T follicular helper cell (primary cell): ENCODE data around the gene ARFGAP1.
A peak's percentile ranks its signal among the peaks of the same experiment; 100 is the strongest.
"Not testable (repeated sequence)": the region's sequence is repeated elsewhere in the genome, so short reads cannot be mapped to it uniquely, and the experiment has no call there.

Source experiments
- DNase-seq: peaks from one replicate; pipeline ENCODE4 v3.0.0-alpha.2; 2020; ENCODE audit warnings: low read depth

ARFGAP1 gene

DNA sequence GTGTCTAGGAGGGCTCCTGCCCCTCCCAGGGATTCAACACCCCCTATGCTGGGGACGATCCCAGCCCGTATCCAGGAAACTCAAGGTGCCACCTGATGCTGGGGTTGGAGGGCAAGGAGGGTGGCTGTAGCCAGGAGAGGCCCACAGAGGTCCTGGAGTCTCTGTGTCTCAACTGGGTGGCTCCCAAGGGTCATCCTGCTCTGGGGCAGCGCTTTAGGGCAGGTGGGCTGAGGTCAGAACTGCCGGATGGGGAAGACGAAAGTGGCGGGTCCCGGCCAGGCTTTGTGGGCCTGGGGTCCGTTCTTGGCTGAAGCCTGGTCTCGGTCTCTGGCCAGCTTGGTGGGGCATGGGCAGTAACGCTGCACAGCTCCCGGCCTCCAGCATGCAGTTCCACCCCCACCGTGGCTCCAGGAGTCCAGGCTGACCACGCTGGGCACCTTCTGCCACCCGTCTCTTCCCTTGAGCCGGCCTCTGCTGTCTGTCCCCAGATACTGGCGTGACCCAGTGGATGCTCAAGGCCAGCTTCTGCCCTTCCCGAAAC lies 17.6 kb downstream of the ARFGAP1 start:
- DNase-seq, result no peak

DNA sequence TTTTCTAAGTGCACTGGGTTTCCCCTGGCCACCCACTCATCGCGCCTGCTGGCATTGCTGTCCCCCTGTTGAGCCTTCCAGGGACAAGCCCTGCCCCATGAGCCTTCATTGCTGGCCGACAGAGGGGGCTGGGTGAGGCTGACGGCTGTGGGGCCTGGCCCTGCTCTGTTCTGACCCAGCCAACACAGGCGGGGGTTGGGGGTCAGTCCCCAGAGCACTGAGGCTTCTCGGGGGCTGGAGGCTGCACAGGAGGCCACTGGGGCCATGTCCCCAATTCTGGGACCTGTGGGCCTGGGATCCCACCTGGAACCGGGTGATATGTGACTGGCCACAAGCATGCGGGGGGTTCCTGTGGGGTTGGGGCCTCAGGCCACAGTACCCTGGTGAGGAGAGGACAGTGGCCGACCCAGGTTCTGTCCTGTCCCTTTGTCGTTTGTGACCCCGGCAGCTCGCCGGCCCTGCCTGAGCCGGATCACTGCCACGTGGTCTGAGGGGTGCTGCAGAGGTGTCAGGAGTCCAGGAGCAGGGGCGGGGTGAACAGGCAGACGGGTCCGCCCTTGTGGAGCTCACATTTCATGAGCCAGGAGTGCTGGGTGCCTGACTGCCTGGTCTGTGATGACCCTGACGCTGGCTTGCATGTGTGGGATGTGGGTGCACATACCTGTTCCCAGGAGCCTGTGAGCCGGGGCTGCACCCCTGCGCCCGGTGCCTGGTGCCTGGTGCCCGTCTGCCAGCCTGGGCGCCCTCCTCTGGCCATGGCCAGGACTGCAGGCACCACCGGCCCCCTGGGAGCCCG lies 18.3 kb downstream of the ARFGAP1 start:
- peak; percentile 45 for DNase-seq

DNA sequence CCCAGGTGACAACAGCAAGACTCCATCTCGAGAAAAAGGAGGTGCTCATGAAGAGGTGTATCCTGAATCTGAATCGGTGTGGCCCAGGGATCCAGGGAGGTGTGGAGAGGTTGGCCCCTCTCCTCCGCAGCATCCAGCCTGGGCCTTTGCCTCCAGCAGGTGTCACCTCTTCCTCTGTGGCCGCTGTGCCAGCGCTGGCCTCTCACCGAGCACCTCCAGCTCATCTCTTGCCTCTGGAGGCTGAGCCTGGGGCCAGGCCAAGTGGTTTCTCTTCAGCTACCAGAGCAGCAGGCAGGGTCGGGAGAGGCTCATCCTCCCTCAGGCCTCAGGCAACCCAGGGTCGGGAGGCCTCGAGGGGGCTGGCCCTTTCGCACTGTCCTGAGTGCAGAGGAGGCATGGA lies 19.2 kb downstream of the ARFGAP1 start:
- no peak for DNase-seq

DNA sequence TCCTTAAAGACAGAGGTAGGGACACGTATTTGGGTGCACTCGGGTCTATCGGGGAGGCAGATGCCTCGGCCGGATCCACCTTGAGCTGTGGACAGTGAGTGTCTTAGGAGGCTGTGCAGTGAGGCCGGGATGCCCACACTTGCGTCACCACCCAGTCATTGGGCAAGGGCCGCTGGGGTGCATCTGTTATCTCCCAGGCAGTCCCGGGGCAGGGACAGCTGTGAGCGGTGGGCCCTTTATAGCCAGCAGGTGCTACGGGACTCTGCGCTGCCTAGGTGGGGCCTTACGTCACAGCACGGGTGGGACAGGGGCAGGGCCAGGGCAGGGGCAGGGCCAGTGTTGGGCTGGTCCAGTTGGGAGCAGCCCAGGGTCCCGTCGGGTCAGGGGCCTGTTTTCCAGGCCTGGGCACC lies 19.7 kb downstream of the ARFGAP1 start:
- no peak for DNase-seq

DNA sequence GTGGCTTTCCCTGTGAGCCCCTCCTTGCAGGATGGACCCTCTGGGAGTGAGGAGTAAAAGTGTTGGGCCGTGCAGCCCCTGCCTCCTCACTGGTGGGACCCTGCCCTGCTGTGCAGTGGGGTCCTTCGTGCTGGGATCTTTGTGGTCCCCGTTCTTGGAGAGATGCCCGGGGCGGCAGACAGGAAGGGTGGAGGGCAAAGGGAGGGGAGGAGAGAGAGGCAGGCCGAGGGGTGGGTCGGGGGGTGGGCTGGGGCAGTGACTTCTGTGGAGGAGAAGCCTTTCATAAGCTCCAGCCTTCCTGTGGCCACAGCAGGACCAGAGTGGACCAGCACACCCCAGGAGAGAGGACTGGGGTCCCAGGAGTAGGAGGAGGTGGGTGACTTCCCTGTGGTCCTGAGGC lies 20.3 kb downstream of the ARFGAP1 start, which contains the start of gene COL20A1:
COL20A1 (plus strand) TSS at position 283 of the 400 bp plus-strand sequence. CDS start 1,922 bp downstream, outside the sequence.
- DNase-seq, result no peak

DNA sequence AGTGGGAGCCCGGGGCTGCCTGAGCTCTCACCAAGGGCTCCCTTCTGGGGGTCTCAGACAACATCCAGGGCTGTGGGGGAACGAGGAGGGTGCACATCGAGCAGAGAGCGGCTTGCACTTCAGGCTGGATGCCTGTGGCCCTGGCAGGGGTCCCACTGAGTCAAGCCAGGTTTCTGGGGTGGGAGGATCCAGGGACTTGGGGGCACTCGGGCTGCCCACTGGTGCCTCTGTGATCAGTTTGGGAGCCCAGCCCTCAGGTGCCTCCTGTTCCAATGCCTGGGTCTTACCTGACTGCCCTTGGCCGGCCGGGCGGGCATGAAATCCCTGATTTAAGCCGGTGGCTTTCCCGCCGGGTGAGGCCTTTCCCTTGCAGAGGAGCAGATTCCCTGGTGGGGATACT lies 20.8 kb downstream of the ARFGAP1 start:
- no peak for DNase-seq

DNA sequence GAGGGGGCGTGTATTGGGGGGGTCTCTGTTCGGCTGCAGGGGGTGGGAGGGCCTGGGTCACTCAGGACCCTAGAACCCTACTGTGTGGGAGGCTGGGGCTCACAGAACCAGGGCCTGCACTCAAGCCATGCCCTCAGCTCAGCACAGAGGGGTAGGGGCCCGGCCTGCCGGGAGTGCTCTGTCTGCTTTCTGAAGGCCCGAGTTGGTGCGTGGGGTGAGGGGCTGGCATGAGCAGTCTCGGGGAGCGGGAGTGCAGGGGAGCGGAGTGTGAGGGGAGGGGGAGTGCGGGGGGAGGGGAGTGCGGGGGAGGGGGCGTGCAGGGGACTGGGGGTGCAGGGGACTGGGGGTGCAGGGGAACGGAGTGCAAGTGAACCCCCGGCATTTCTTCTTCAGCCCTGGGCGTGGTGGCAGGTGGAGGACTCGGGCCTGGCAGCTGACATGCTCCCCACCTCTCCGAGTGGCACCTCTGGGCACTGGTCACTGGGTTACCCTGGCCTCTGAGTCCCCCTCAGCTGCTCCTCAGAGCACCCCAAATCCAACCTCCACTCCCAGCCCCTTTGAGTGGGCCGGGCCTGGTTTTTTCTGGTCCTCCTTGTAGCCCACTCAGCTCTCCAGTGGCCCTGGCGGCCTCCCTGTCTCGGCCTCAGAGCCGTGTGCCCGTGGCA lies 21.4 kb downstream of the ARFGAP1 start:
- DNase-seq, result no peak

DNA sequence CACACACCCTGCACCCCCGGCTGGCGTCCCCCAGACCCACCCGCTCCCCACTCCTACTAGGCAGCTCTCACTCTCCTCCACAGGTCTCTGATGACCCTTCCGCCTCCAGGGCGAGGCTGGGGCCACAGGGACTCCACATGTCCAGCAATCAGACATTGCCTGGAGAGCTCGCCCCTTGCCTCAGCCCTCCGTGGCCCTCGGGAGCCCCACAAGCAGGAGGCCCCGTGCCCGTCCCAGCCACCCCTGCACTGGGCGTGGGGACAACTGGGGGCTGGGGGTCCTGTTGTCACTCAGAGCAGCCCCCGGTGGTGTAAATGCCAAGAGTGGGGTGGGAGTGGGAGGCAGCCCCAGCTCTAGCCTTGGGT lies 21.9 kb downstream of the ARFGAP1 start:
- no peak for DNase-seq

DNA sequence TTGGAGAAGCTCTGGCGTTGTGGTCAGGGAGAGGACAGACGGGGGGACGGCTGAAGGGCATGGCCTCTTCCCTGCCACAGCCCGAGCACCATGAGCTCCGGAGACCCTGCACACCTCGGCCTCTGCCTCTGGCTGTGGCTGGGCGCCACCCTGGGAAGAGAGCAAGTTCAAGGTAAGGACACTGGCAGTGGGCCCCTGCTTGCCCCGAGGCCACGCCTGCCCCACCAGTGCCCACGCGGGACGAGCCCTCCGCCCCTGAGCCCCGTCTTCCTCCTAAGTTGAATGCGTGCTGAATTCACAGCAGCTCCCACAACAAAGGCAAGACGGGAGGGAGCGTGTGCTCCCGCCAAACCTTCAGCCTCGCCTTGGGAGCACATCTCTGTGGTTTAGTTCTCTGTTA lies 22.4 kb downstream of the ARFGAP1 start:
- DNase-seq, result no peak

DNA sequence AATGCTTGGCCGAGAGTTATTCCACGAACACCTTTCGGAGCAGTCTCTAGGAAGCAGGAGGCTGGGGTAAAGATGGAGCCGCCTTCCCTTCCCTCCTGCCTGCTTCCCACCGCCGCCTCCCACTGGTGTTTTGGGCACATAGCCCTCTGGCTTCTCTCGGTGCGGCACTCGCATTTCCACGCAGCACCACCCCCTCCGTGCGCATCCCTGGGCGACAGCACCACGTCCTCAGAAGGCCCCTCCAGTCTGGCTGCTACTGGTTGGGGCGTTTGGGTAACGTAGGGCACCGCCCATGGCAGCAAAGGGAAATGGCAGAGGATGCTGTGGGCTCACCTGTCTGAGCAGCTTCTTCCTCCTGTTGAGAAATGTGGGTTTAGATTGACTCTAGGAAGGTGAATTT lies 22.8 kb downstream of the ARFGAP1 start:
- no peak for DNase-seq

DNA sequence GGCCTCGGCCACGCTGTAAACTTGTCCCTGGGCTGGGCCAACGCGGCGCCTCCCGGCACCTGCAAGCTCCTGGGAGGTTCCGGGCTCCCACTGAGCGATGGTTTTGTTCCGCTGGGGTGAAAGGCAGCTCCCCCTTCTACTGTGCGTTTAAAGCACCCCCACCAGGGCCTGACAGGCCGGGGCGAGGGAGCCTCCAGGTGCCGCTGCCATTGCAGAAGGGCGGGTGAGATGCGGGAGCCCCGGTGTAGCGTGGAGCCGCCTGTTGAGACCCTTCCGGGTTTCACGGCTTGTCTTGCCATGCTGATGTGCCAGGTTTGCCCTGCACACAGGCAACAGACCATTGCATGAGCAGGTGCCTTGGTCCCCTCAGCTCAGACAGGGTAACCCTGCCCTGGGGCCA lies 23.2 kb downstream of the ARFGAP1 start:
- no peak for DNase-seq

DNA sequence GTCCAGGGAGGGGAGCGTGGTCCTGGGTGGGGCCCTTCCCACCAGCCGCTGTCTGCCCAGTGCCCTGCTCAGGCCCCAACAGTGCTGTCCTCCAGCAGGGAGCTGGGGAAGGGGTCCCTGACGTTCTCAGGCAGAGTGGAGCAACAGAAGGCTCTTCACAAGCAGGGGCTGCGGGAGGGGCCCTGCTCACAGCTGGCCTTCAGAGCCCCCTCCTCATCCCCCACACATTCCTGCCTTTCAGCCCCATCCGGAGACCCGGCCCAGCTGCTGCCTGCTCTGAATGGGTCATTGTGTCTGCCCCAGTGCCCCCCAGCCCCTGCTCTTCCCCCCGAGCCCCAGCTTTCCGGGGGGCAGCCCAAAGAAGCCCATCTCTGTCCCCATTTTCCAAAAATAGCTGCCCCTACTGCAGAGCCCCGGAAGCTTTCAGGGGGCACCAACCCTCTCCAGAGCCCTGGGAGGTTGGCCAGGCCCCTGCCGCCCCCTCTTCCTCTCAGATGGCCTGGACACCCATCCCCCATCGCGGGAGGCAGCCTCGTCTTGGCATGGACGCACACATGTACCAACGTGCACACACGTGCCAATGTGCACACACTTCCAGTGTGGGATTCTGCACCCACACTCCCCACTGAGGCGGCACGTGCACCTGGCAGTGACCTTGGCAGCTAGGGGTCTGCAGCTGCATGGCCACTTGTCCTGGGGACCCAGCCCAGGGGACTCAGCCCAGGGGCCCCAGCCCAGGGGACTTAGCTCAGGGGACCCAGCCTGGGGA lies 24.1 kb downstream of the ARFGAP1 start:
- no peak for DNase-seq

DNA sequence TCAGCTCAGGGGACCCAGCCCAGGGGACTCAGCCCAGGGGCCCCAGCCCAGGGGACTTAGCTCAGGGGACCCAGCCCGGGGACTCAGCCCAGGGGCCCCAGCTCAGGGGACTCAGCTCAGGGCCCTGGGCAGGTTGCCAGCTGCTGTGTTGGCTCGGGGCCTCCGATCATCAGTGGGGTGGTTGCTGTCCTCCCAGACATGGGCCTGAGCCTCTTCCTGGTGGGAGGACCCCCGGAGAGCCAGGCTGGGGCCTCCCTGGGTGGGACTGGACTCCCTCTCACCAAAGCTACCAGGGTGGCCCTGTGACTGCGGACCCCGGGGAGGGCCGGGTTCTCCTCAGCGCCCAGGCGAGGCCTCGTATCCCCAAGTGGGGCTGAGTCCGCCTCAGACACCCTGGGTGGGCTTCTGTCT lies 24.8 kb downstream of the ARFGAP1 start:
- no peak for DNase-seq

DNA sequence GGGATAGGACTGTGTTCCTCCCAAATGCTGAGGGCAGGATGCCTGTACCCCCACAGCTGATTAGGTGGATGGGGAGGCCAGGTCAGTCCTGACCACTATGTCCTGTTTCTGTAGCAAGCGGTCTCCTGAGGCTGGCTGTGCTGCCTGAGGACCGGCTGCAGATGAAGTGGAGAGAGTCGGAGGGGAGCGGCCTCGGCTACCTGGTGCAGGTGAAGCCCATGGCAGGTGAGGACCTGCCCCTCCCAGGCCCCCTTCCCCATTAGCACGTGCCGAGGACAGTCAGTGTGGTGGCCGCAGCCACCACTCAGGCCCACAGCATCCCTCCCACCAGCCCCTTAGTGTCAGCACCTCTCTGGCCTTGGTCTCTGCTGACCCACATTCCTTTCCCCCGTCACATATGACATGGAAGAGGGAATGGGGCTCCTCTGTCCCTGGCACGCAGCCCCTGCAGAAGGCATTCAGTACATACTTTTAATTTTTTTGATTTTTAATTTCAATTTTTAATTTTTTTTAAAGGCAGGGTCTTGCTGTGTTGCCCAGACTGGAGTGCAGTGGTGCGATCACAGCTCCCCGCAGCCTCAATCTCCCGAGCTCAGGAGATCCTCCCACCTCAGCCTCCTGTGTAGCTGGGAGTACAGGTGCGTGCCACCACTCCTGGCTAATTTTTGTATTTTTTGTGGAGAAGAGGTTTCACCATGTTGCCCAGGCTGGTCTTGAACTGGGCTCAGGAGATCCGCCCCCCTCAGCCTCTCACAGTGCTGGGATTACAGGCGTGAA lies 25.4 kb downstream of the ARFGAP1 start:
- DNase-seq, result no peak

DNA sequence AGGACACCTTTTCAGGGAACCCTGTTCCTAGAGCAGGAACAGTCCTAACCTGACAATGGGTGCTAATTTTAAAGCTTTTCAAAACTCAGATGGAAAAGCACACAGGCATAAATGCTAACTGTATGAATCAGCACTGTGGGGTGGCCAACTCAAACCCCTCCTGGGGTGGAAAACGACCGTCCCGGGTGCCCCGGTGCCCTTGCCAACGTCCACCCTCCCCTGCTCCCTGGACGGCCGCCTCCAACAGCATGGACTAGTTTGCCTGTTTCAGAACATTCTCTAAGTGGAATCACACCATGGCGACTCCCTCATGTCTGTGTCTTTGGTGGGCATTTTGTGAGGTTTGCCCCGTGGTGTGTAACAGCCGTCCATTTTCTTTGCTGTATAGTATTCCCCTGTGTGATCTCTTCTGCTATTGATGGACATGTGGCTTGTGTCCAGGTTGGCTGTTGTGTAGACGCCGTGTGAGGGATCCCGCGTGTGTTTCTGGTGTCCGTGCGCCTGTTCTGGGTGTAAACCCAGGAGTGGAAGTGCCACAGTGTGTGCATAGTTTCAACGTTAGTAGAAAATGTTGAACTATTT lies 26.2 kb downstream of the ARFGAP1 start:
- DNase-seq, result no peak

DNA sequence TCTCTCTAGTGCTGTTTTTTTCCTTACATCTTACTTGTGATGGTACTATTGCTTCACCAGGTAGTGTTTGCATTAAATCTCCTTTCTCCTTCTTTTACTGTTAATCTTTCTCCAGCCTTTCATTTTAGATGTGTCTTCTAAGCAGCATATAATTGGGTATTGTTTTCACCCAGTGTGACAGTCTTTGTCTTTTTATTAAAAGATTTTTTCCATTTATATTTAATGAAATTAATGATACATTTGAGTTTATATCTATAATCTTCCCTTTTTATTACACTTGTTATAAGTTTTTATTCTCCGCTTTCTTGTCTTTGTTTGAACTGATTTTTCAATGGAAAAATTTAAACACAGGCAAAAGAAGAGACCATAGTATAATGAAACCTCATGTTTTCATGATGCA lies 29.1 kb downstream of the ARFGAP1 start:
- no peak for DNase-seq

DNA sequence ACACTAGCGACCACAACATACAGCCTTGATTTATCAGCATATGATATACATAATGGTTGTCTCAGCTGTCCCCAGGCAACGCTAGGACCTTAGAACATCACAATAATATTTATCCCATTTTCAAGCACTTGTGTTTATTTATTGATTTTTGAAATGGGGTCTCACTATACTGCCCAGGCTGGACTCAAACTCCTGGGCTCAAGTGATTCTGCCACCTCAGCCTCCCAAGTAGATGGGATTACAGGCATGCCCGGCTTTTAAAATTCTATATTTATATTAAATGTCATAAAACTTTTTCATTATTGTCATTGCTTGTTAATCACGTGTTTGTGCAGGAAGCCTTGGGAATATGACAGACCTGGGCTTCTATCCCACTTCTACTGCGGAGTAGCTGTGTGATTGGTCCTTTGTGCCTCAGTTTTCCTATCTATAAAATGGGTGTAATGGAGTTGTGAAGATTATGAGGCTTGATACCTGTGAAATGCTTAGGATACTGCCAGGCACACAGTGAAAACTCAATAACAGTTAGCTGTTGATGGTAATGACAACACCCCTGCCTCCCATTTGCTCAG lies 30.6 kb downstream of the ARFGAP1 start:
- no peak for DNase-seq

DNA sequence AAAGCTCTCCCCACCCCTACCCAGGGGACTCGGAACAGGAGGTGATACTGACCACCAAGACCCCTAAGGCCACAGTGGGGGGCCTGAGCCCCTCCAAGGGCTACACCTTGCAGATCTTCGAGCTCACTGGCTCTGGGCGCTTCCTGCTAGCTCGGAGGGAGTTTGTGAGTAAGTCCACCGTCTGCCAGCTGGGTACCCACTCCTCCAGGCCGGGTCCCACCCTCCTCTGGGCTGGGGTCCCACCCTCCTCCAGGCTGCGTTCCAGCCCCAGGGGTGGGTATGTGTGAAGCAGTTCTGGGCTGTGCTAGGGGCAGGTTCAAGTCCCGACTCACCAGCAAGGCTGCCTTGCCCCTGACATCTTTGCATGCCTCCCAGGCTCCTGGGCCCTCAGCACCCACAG lies 32.8 kb downstream of the ARFGAP1 start:
- no peak for DNase-seq

DNA sequence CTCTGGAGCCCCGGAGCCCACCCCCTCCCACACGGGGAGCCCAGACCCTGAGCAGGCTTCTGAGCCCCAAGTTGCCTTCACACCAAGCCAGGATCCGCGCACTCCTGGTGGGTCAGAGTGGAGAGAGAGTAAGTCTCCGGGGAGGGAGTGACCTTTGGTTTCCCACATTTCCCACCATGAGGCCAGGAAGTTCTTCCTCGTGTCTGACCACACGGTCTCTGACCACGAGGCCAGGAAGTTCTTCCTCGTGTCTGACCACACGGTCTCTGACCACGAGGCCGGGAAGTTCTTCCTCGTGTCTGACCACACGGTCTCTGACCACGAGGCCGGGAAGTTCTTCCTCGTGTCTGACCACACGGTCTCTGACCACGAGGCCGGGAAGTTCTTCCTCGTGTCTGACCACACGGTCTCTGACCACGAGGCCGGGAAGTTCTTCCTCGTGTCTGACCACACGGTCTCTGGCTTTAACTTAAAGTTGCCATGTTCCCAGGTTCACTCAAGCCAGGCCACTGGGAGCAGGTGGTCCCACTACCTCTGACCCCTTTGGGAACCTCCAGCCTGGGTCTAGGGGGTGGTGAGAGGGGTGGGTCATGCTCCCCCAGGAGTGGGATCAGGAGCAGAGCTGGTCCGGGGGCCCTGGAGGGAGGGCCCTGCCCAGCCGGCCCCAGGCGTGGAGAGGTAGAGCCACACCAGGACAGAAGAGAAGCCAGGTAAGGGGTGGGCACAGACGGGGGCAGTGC lies 33.5 kb downstream of the ARFGAP1 start:
- not testable (repeated sequence) for DNase-seq
